Activated naive CD8-positive, alpha-beta T cell (primary cell): ENCODE measurements around the gene NR1H3.
"Not testable (repeated sequence)": the region's sequence is repeated elsewhere in the genome, so short reads cannot be mapped to it uniquely, and the experiment has no call there.

ENCODE experiments used
- H3K27ac Mint-ChIP-seq: one replicate; pipeline ENCODE4 v1.8.0; 2021; ENCODE audit warnings: mixed read lengths
- H3K27me3 Mint-ChIP-seq: one replicate; pipeline ENCODE4 v1.8.0; 2021; ENCODE audit warnings: mixed read lengths
- H3K36me3 Mint-ChIP-seq: one replicate; pipeline ENCODE4 v1.8.0; 2021; ENCODE audit warnings: mixed read lengths
- H3K4me1 Mint-ChIP-seq: one replicate; pipeline ENCODE4 v1.8.0; 2021; ENCODE audit warnings: low read depth, mixed read lengths
- H3K4me3 Mint-ChIP-seq: one replicate; pipeline ENCODE4 v1.8.0; 2021; ENCODE audit warnings: mild to moderate bottlenecking, mixed read lengths
- H3K9me3 Mint-ChIP-seq: one replicate; pipeline ENCODE4 v1.8.0; 2021; ENCODE audit warnings: low read depth, mixed read lengths

NR1H3 gene

DNA sequence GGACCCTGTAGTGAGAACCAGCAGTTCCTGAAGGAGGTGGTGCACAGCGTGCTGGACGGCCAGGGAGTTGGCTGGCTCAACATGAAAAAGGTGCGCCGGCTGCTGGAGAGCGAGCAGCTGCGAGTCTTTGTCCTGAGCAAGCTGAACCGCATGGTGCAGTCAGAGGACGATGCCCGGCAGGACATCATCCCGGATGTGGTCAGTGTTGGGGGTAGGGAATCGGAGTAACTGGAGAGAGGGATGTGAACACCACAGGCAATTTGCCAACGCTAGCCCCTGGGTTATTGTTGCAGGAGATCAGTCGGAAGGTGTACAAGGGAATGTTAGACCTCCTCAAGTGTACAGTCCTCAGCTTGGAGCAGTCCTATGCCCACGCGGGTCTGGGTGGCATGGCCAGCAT, 32.1 kb downstream of the NR1H3 start:
- Mint-ChIP-seq H3K27ac (no peak overlapping the region), H3K36me3 (peaks cover 5% of the 10 kb centered on the region), H3K4me1 (no peaks in the 10 kb centered on the region), H3K4me3 (no peak overlapping the region), H3K27me3 (no peaks in the 10 kb centered on the region), H3K9me3 (no peaks in the 10 kb centered on the region)

DNA sequence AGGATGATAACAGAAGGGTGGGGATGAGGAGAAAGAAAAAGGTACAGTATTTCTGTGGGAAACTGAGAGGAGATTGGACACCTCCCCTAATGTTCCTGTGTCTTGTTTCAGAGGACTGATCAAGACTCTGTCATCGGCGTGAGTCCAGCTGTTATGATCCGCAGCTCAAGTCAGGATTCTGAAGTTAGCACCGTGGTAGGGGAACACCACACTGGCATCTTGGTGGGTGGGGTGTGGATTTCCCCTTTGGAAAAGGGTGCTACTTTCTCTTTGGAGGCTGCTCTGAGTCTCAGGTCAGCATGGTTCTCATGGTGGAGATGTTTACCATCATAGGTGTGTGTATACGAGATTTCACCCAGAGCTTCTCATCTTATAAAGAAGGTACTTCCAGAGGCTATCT, 37.6 kb downstream of the NR1H3 start:
- peaks cover 1% of the 10 kb centered on the region for H3K4me1 Mint-ChIP-seq
- H3K36me3 Mint-ChIP-seq: peaks cover 23% of the 10 kb centered on the region
- H3K4me3 Mint-ChIP-seq: no peak overlapping the region
- no peak overlapping the region for H3K27ac Mint-ChIP-seq
- H3K9me3 Mint-ChIP-seq: no peaks in the 10 kb centered on the region
- H3K27me3 Mint-ChIP-seq: no peaks in the 10 kb centered on the region

DNA sequence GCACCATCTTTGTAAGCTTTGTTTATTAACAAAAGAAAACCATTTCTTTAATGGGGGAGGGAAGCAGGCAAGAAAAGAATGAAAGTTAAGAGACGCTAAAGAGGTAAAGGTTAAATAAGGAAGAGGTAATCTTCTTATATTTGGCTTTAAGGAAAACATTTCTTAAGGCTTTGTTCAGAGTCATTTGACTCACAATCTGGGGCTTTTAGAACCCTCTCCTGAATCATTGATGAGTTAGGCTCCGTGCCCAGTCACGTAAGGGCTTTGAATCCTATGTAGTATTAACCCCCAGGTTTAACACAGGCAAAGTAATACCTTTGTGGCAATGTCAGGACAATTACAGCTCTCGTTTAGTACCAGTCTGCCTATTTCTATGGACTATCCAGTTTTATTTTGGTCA, 38.2 kb downstream of the NR1H3 start:
- no peaks in the 10 kb centered on the region for H3K9me3 Mint-ChIP-seq
- H3K4me3 Mint-ChIP-seq: no peak overlapping the region
- H3K27me3 Mint-ChIP-seq: no peaks in the 10 kb centered on the region
- peaks cover 22% of the 10 kb centered on the region for H3K36me3 Mint-ChIP-seq
- peak overlapping the region; percentile 58 for H3K27ac Mint-ChIP-seq
- H3K4me1 Mint-ChIP-seq: peaks cover 3% of the 10 kb centered on the region

DNA sequence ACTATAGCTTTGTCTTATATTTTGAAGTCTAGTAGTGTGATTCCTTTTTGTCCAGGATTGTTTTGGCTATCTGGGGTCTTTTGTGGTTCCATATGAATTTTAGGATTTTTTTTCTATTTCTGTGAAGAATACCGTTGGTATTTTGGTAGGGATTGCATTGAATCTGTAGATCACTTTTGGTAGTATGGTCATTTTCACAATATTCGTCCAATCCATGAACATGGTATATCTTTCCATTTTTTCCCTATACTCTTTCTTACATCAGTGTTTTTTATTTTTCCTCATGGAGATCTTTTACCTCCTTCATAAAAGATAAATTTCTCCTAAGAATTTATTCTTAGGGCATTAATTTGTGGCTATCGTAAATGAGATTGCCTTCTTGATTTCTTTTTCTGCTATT, 41.3 kb downstream of the NR1H3 start:
- Mint-ChIP-seq H3K27ac (no peak overlapping the region), H3K36me3 (peaks cover 38% of the 10 kb centered on the region), H3K27me3 (no peaks in the 10 kb centered on the region), H3K4me3 (no peak overlapping the region), H3K4me1 (peaks cover 9% of the 10 kb centered on the region), H3K9me3 (peaks cover 5% of the 10 kb centered on the region)

DNA sequence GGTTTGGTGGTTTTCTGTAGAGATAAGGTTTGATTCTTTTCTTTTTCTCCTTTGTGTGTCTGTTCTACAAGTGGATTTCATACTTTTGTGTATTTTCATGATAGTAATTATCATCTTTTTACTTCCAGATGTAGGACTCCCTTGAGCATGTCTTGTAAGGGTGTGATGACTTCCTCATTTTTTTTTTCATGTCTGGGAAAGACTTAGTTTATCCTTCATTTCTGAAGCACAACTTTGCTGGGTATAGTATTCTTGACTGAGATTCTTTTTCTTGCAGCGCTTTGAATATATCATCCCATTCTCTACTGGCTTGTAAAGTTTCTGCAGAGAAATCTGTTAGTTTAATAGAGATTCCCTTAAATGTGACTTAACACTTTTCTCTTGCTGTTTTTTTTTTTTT, 45.1 kb downstream of the NR1H3 start:
- Mint-ChIP-seq H3K27ac (peak overlapping the region; percentile 23), H3K4me1 (peaks cover 9% of the 10 kb centered on the region), H3K36me3 (peaks cover 43% of the 10 kb centered on the region), H3K4me3 (no peak overlapping the region), H3K9me3 (peaks cover 5% of the 10 kb centered on the region), H3K27me3 (no peaks in the 10 kb centered on the region)

DNA sequence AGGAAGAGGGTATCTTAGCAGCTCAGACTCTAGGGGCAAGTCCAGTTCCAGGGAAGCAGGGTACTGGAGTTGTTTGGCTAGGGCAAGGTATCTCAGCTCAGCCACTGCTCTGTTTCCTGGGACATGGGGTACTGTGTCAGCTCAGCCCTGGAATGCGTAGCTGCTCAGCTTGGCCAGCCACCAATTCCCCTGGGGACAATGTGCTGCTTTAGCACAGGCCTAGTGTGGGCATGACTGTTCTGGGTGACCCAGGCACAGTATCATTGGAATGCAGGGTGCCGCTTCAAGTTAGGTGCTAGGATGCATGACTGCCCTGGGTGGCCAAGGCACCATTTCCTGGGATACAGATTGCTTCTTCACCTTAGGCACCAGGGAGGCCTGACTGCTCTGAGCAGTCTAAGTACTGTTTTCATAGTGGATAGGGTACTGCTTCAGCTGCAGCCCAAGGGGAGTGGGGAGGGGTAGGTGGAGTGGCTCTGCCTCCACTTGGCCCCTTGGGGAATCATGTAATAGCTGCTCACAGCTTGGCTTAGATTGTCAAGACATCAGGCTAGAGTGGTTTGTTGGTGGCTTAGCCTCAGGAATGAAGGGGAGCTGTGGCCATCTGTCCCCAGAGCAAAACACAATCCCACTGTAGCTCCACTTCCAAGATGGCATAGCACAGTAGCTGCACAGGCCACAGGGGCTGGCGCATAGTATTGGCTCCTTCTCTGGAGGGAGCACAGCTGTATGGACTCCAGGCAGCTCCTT, 48.1 kb downstream of the NR1H3 start:
- H3K9me3 Mint-ChIP-seq: peaks cover 5% of the 10 kb centered on the region
- H3K27me3 Mint-ChIP-seq: no peaks in the 10 kb centered on the region
- H3K4me3 Mint-ChIP-seq: no peak overlapping the region
- H3K36me3 Mint-ChIP-seq: peaks cover 23% of the 10 kb centered on the region
- no peak overlapping the region for H3K27ac Mint-ChIP-seq
- peaks cover 7% of the 10 kb centered on the region for H3K4me1 Mint-ChIP-seq

DNA sequence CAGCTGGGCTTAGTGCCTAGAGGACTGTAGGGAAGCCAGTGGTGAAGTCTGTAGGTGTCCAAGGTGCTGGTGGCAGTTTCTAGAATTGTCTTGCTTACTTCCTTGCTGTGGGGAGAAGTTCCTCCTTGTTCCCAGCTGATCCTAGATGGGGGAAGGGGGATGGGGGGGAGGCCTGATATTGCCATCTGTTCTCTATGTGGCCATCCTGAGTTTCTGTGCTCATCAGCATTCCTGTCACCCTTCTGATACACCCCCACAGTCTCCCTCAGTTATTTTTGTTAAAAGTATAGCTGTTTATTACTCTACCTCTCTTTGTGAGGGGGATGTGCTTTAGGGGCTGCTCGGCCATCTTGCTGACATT, 48.7 kb downstream of the NR1H3 start:
- Mint-ChIP-seq H3K27me3 (no peaks in the 10 kb centered on the region), H3K4me1 (peaks cover 5% of the 10 kb centered on the region), H3K36me3 (peaks cover 21% of the 10 kb centered on the region), H3K9me3 (peaks cover 5% of the 10 kb centered on the region), H3K4me3 (no peak overlapping the region), H3K27ac (no peak overlapping the region)

DNA sequence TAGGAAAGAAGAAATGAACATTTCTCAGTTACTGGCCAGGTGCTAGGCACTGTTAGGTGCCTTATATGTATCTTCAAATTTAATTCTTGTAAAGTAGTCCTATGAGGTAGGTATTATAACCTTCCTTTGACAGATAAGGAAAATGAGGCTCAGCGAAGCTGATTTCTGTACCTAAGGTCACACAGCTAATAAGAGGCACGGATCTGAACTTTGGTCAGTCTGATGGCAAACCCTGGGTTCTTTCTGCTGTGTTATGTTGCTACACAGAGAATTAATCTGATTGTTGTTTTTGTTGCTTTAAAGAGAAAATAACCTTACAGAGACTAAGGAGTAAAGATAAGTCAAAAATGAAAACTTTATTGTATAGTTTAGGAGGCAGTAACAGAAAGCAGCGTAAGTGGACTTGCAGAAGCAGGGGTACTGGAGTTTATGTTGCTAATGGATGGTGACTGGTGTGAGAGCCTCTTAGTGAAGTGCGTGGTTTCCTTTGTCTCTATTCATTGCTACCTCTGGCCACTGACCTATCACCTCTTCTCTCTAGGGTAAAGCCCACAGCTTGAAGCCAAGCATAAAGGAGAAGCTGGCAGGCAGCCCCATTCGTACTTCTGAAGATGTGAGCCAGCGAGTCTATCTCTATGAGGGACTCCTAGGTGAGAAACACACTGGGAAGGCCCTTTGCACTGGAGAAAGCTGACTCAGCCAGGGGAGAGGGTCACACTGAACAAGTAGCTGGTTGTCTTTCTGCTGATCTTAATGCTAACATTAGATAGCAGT, 50.4 kb downstream of the NR1H3 start:
- Mint-ChIP-seq H3K36me3 (peaks cover 9% of the 10 kb centered on the region), H3K4me3 (no peak overlapping the region), H3K9me3 (no peaks in the 10 kb centered on the region), H3K27ac (no peak overlapping the region), H3K27me3 (no peaks in the 10 kb centered on the region), H3K4me1 (no peaks in the 10 kb centered on the region)

DNA sequence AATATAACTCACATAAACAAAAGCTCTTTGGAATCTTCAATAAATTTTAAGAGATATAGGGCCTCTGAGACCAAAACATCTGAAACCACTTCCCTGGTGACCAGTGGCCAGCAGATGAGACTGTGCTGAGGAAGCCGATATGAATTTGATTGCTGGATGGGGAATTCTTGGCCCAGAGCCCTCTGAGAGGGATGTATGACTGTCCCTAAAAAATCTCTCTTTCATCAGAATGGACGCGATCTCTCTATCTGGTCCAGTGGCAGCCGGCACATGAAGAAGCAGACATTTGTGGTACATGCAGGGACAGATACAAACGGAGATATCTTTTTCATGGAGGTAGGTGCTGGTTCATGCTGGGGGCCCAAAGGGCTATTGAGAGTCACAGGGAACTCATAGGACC, 57.2 kb downstream of the NR1H3 start:
- H3K4me3 Mint-ChIP-seq: no peak overlapping the region
- H3K9me3 Mint-ChIP-seq: no peaks in the 10 kb centered on the region
- H3K27me3 Mint-ChIP-seq: no peaks in the 10 kb centered on the region
- no peaks in the 10 kb centered on the region for H3K36me3 Mint-ChIP-seq
- H3K27ac Mint-ChIP-seq: no peak overlapping the region
- no peaks in the 10 kb centered on the region for H3K4me1 Mint-ChIP-seq

DNA sequence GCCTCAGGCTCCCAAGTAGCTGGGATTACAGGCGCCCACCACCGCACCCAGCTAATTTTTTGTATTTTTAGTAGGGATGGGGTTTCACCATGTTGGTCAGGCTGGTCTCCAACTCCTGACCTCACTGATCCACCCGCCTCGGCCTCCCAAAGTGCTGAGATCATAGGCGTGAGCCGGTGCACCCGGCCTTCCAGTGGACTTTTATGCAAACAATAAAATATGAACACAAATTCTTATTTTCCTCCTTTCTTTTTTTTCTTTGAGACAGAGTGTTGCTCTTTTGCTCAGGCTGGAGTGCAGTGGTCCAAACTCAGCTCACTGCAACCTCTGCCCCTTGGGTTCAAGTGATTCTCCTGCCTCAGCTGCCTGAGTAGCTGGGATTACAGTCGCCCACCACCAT, 58.7 kb downstream of the NR1H3 start:
- H3K4me1 Mint-ChIP-seq, H3K27me3 Mint-ChIP-seq, H3K36me3 Mint-ChIP-seq, H3K4me3 Mint-ChIP-seq, H3K9me3 Mint-ChIP-seq, H3K27ac Mint-ChIP-seq: not testable (repeated sequence)

DNA sequence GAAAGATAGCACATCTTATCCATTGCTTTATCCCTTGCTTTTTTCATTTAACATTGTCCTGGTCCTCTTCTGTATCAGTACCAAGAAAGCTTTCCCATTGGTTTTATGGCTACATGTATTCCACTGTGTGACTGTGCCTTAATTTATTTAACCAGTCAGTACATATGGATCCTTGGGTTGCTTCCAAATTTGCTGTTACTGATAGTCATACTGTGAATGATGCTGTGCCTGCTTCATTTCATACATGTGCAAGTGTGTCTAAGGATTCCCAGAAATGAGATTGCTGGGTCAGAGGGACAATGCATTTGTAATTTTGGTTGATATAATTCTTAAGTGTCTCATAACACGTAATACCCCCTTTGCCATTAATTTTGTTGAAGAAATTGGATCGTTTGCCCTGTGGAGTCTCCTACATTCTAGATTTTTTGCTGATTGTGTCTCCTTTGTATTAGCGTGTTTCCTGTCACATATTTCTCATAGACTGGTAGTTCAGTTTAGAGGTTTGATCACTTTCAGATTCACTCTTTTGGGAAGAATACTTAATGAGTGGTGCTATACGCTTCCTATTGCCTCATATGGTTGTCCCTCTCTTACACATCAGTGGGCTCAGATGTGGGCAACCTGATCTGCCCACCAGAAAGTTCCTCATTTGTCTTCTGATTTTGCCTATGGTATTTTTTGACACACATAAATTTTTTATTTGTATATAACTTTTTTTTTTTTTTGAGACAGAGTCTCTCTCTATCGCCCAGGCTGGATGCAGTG, 59.5 kb downstream of the NR1H3 start:
- H3K9me3 Mint-ChIP-seq: no peaks in the 10 kb centered on the region
- no peaks in the 10 kb centered on the region for H3K4me1 Mint-ChIP-seq
- H3K27ac Mint-ChIP-seq: no peak overlapping the region
- H3K27me3 Mint-ChIP-seq: no peaks in the 10 kb centered on the region
- no peak overlapping the region for H3K4me3 Mint-ChIP-seq
- peaks cover 5% of the 10 kb centered on the region for H3K36me3 Mint-ChIP-seq

DNA sequence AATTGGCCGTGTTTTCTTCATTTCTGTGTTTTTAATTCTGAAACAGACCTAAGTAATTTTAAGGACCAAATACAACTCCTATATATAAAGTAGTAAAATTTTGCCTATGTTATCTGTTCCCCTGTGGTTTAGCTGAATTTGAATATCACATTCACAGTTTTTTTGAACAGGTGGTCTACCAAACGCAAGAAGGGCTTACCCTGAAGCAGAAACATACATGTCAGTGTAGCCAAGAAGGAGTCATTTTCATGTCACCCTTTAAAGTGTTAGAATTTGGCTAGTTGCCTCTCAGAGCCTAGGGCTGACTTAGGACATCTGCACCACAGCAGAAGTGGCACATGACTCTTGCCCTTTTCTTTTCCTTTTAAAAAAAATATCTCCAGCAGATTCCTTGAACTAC, 60.4 kb downstream of the NR1H3 start:
- Mint-ChIP-seq H3K4me3 (no peak overlapping the region), H3K36me3 (peaks cover 5% of the 10 kb centered on the region), H3K27me3 (no peaks in the 10 kb centered on the region), H3K9me3 (no peaks in the 10 kb centered on the region), H3K27ac (no peak overlapping the region), H3K4me1 (no peaks in the 10 kb centered on the region)
